Activated T-cell treated with anti-CD3 and anti-CD28 coated beads for 1 hour (primary cell): ENCODE measurements around the gene FAM174C.
A peak's percentile ranks its signal among the peaks of the same experiment; 100 is the strongest.

Source experiments
- DNase-seq: peaks from one replicate; pipeline ENCODE4 v3.0.0-alpha.2; 2020; ENCODE audit warnings: low read depth

Gene FAM174C

GRCh38 chr19:1275260-1275975 lies at the start of gene FAM174C:
TSS of gene FAM174C (plus strand) at chr19:1275530. CDS start at chr19:1275550, 20 bp downstream.
- DNase-seq = peak; percentile 94

- no peak for DNase-seq
Observed at GRCh38 chr19:1226227-1226518, 49.2 kb upstream of the FAM174C start.

GRCh38 chr19:1226522-1227303 lies 48.6 kb upstream of the FAM174C start:
- DNase-seq = no peak

GRCh38 chr19:1227304-1228054 lies 47.9 kb upstream of the FAM174C start:
- no peak for DNase-seq

GRCh38 chr19:1228161-1228957 lies 47.0 kb upstream of the FAM174C start:
- no peak for DNase-seq

GRCh38 chr19:1229056-1229923 lies 46.0 kb upstream of the FAM174C start:
- no peak for DNase-seq

- no peak for DNase-seq
Observed at GRCh38 chr19:1229924-1230782, 45.2 kb upstream of the FAM174C start.

- no peak for DNase-seq
Observed at GRCh38 chr19:1230783-1231489, 44.4 kb upstream of the FAM174C start.

GRCh38 chr19:1231729-1232637 lies 43.3 kb upstream of the FAM174C start:
- no peak for DNase-seq

- DNase-seq = no peak
Observed at GRCh38 chr19:1232652-1233072, 42.7 kb upstream of the FAM174C start.

- DNase-seq = no peak
Observed at GRCh38 chr19:1233115-1233667, 42.1 kb upstream of the FAM174C start.

- DNase-seq = no peak
Observed at GRCh38 chr19:1234051-1234954, 41.0 kb upstream of the FAM174C start.

GRCh38 chr19:1234955-1235380 lies 40.4 kb upstream of the FAM174C start:
- DNase-seq = no peak

- DNase-seq = no peak
Observed at GRCh38 chr19:1235625-1236538, 39.4 kb upstream of the FAM174C start.

GRCh38 chr19:1236576-1236975 lies 38.8 kb upstream of the FAM174C start:
- no peak for DNase-seq
